T-helper 1 cell treated with Interleukin-12 subunit alpha and Interleukin-12 subunit beta and Interleukin-4 antibody, amounts not matched to agents 30 μg/mL and 1 μg/mL, for 36 hours (primary cell): ENCODE results near the gene GAPDH.
"Not testable (repeated sequence)": the region's sequence is repeated elsewhere in the genome, so short reads cannot be mapped to it uniquely, and the experiment has no call there.

Experiments
- H3K27ac Mint-ChIP-seq: one replicate; pipeline ENCODE4 v1.8.0; 2021; ENCODE audit warnings: mild to moderate bottlenecking, mixed read lengths
- H3K27me3 Mint-ChIP-seq: one replicate; pipeline ENCODE4 v1.8.0; 2021; ENCODE audit warnings: low read depth, mixed read lengths
- H3K36me3 Mint-ChIP-seq: one replicate; pipeline ENCODE4 v1.8.0; 2021; ENCODE audit warnings: low read depth, mixed read lengths
- H3K4me1 Mint-ChIP-seq: one replicate; pipeline ENCODE4 v1.8.0; 2021; ENCODE audit warnings: low read depth, mixed read lengths
- H3K4me3 Mint-ChIP-seq: one replicate; pipeline ENCODE4 v1.8.0; 2021; ENCODE audit warnings: mild to moderate bottlenecking, moderate library complexity, mixed read lengths
- H3K9me3 Mint-ChIP-seq: one replicate; pipeline ENCODE4 v1.8.0; 2021; ENCODE audit warnings: mixed read lengths

Gene GAPDH

GRCh38 chr12:6582959-6583358, 48.6 kb downstream of the GAPDH start:
- Mint-ChIP-seq H3K27ac (no peak overlapping the region), H3K27me3 (no peaks in the 10 kb centered on the region), H3K4me3 (no peak overlapping the region), H3K4me1 (peaks cover 2% of the 10 kb centered on the region), H3K36me3 (peaks cover 54% of the 10 kb centered on the region), H3K9me3 (no peaks in the 10 kb centered on the region)

- Mint-ChIP-seq H3K27me3 (no peaks in the 10 kb centered on the region), H3K9me3 (no peaks in the 10 kb centered on the region), H3K27ac (no peak overlapping the region), H3K4me3 (no peak overlapping the region), H3K4me1 (peaks cover 2% of the 10 kb centered on the region), H3K36me3 (peaks cover 46% of the 10 kb centered on the region)
Measured at GRCh38 chr12:6584293-6584692, 50.0 kb downstream of the GAPDH start.

- H3K4me1 Mint-ChIP-seq, H3K27me3 Mint-ChIP-seq, H3K4me3 Mint-ChIP-seq, H3K9me3 Mint-ChIP-seq, H3K27ac Mint-ChIP-seq: not testable (repeated sequence)
- H3K36me3 Mint-ChIP-seq, result peaks cover 48% of the 10 kb centered on the region
Measured at GRCh38 chr12:6586569-6586968, 52.3 kb downstream of the GAPDH start.
